GM18951 (cell line): ENCODE measurements around the gene BCL11A.

ENCODE experiments used
- POLR2A ChIP-seq: IDR thresholded peaks from 4 replicates; pipeline ENCODE4 v1.6.1; 2011; ENCODE audit warnings: mild to moderate bottlenecking; ENCODE audit not compliant: insufficient read length, insufficient read depth; ENCODE audit errors: extremely low read depth
- in situ Hi-C: fragments of 300-500 bp; cut with MboI; formaldehyde crosslinking; loops from one replicate; pipeline ENCODE4 v1.12.0; 2022; ENCODE audit warnings: low sequenced_read_pairs, mixed read lengths, inconsistent platforms; ENCODE audit not compliant: unreplicated experiment

The BCL11A gene

GRCh38 chr2:60523963-60524362, 29.5 kb downstream of the BCL11A start:
- in situ Hi-C loops: no loop called here
- TF ChIP-seq POLR2A: no peak

DNA sequence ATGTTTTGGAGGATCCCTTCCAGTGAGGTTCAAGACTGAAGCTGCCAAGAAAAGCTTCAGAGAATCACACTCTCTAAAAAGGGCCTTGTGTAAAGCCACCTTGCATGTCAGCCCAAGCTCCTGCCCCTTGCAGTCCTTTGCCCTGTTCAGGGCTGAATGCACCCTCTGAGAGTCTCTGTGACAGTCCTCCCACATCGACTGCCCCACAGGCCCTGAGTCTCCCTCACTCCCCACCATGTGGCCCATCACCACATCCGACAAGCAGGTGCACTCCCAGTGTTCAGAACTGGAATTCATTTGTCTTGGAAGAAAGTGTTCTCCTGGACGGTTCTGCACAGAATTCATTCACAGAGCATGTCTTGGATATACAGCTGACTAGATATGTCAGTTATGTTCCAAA, 31.0 kb downstream of the BCL11A start:
- in situ Hi-C loops: no loop called here
- no peak for TF ChIP-seq POLR2A

DNA sequence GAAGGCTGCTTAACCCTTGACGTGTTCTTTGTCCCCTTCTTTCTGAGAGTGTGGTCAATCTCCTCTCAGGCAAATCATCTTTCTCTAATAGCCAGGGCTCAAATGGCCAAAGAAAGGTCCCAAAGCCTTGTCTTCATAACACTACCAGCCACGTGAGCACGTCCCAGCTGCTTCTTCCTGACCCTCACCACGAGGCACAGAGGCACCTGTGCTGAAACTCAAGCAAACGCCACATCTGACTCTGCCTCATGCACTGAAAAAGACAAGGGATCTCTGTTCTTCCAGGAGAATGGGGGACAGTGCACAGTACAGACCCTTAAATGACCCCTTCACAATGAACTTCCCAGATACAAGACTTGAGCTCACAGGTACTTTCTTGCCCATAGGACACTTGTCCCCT, 31.8 kb downstream of the BCL11A start:
- in situ Hi-C loops: no loop called here
- TF ChIP-seq POLR2A: no peak

GRCh38 chr2:60520917-60521539, 32.4 kb downstream of the BCL11A start:
- in situ Hi-C loops: no loop called here
- TF ChIP-seq POLR2A: no peak

DNA sequence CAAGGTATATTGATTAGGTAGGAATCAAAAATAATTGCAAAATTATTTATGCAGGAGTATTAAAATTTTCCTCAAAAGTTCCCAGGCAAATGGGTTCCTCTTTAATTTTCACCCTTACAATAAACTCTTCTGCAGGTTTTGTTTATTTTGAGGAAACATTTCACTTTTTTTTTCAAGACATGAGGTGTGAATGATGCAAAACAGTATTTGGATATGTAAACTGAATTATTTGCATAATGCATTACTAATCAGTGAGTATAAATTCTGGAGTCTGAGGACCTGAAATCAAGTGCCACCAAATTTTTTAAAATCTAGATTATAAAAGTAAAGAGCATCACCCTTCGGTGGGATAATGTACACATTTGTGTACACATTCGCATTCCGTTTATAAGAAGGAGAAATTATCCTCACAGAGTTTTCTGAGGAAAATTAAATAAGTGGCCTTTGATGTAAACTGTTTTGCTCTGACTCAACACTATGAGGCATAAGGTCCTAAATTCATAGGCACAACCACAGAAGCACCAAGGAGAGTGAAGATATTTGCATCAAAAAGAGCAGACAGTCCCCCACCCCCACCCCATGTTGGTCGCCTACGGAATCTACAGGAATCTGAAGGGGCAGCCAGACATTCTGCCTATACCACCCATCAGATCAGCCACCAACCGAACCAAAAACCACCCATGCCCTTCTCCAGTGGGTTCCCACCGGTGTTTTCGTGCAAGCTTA, 33.1 kb downstream of the BCL11A start:
- no peak for TF ChIP-seq POLR2A
- in situ Hi-C loops: no loop called here

DNA sequence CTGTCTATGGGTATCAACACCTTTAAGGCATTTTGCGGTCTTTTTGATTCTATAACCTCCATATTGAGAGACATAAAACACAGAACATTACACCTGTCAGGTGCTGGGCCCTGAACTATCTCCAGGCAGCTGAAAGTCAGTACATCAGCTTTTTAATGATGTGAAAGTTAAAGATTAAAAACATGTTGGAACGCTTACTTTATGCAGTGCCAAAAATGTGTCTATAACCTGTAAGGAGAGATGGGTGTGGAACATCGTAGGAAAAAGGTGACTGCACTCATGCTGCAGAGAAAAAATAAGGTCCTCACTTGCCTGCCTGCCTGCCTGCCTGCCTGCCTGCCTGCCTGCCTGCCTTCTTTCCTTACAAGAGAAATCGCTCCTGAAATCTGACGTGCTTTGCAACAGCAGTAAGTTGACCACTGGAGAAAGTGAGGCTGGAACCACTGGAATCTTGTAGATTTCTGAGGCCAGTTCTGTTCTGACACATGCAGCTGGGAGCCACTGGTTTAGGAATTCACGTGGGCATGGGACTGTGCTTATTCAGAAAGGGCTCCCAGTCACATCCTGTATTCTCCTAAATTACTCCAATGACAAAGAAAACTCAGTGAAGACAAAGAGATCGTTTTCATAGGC, 34.1 kb downstream of the BCL11A start:
- in situ Hi-C loops: no loop called here
- TF ChIP-seq POLR2A: no peak

DNA sequence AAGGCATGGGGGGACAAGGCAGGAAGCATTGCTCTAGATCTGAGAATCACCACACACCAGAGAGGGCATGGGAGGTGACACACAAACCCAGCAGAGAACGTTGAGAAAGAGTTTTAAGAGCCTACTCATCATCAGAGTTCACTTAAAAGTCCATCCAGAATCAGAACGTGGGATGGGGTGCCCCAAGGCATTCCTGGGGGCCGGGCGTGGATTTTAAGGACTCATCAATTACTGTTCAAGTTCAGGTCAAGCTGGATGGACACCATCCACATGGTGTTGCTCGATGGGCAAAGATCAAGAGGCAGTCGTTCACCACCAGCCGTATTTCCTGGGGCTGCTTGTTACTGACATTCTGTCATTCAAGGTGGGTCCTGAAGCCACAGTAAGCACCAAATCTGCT, 34.9 kb downstream of the BCL11A start:
- in situ Hi-C loops: no loop called here
- TF ChIP-seq POLR2A: no peak

DNA sequence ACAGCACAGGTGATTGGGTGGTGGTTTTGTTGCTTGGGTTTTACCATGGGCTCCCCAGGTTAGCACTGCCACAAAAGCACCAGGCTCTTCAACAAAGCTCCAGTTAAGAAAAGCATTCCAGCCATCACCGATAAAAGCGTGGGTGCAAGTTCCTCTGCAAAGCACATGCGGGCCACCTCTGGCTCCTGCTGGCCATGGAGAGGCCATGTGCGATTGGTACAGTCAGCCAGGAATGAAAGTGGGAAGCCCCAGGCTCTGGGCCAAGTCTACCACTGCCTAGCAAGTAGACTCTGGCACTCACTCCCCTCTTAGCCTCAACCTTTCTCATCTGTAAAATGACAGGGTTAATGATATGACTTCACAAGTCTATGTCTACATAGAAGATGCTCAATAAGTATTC, 36.0 kb downstream of the BCL11A start:
- no peak for TF ChIP-seq POLR2A
- in situ Hi-C loops: no loop called here

DNA sequence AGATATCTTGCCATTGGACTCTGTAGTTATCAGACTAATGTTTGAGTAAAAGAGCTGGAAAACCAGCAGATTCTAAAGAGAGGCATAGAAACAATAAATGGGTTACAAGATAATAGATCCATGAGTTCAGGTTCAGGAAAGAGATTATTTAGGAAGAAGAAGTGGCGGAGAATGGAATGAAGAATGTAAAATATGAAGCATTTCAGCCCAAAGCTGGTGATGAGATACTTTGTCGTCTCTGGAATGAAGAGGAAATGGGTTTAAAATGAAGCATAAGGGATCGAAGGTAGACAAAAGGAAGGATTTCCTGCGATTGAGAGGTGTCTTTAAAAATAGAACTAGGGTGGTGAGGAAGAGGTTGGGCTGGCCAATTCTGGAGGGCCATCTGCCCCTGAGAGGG, 36.6 kb downstream of the BCL11A start:
- in situ Hi-C loops: no loop called here
- no peak for TF ChIP-seq POLR2A

GRCh38 chr2:60516383-60516811, 37.1 kb downstream of the BCL11A start:
- in situ Hi-C loops: no loop called here
- no peak for TF ChIP-seq POLR2A

DNA sequence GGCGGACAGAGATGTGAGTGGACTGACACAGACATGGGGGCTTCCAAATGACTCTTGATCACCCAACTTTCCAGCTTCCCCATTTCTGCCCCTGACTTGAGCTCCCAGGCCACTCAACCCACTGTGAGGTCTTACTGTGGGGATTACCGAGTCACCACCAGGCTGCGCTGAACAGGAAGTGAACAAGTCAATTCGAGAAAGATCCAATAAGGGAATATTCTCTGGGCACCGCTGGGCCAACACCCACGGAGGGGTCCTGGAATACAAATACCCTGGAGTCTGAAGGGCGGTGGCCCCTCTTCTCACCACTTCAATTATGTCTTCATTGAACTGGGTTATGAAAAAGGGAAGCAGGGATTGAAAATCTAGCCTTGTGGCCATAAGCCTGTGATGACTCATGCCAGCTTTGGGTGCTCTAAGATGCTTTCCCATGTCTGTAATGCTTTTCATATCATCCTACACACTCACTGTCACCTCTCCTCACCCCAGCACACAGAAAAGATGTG, 37.7 kb downstream of the BCL11A start:
- in situ Hi-C loops: no loop called here
- no peak for TF ChIP-seq POLR2A

DNA sequence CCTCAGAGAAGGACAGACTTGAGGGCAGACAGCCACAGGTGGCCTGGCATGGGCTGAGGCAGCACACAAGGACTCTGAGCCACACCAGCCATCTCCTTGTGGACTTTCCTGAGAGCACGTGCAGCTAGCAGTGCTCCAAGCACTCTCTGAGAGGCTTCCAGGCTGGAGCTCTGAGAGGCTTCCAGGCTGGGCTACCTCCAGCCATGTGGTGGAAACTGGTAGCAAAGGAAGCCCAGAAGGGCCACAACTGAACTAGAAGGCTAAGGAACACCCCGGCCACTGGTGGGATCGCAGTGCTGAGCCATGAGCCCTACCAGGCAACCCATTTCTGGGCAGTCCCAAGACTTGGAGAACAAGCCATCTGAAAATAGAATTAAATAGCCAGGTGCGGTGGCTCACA, 39.5 kb downstream of the BCL11A start:
- no peak for TF ChIP-seq POLR2A
- in situ Hi-C loops: no loop called here

- no peak for TF ChIP-seq POLR2A
- in situ Hi-C loops: no loop called here
Observed at GRCh38 chr2:60513191-60513590, 40.3 kb downstream of the BCL11A start.

- in situ Hi-C loops: no loop called here
Observed at GRCh38 chr2:60512641-60513040, 40.8 kb downstream of the BCL11A start.

More at GRCh38 chr2:60512641-60513040, 40.8 kb downstream of the BCL11A start:
- TF ChIP-seq POLR2A: no peak
